ENCODE data around the gene PKP2.

- no peak for TF ChIP-seq EZH2 (IDR thresholded peaks at IDR 0.05; ENCODE audit: borderline replicate concordance, low read length)
- no peak for TF ChIP-seq CTCF (IDR thresholded peaks at IDR 0.05; ENCODE audit: low read length)
Observed at GRCh38 chr12:32926963-32927362, 30.4 kb upstream of the PKP2 start.
